Cardiac muscle cell (in vitro differentiated cells and primary cell): Measurements from ENCODE around the gene ADRA2C. TPM values are rescaled to one million over a fixed set of nuclear protein-coding genes. Genes with fewer than 3 reads are reported as not detected.

Experiments used
- DNase-seq, 2 donors: peaks; one replicate each; pipeline versions ENCODE4 v3.0.0 to v3.0.0-alpha.2; 2010 to 2017; ENCODE audit warnings: low read depth in 1 of 2, low spot score in 1 of 2
- H3K27ac ChIP-seq: fragments of 200-600 bp; sonication (generic); 2 replicates; pipeline ENCODE4 v1.5.1; 2016
- H3K27me3 ChIP-seq: fragments of 200-600 bp; sonication (generic); 2 replicates; pipeline ENCODE4 v1.6.0; 2016; ENCODE audit warnings: control low read depth
- H3K36me3 ChIP-seq: fragments of 200-600 bp; sonication (generic); 2 replicates; pipeline ENCODE4 v1.5.1; 2016; ENCODE audit warnings: control low read depth
- H3K4me1 ChIP-seq: fragments of 200-600 bp; sonication (generic); 2 replicates; pipeline ENCODE4 v1.8.1; 2017; ENCODE audit warnings: low read depth, mild to moderate bottlenecking, mixed run types
- H3K4me3 ChIP-seq: fragments of 200-600 bp; sonication (generic); 2 replicates; pipeline ENCODE4 v1.5.1; 2016; ENCODE audit warnings: mild to moderate bottlenecking
- H3K9me3 ChIP-seq: fragments of 200-600 bp; sonication (generic); 2 replicates; pipeline ENCODE4 v1.5.1; 2017; ENCODE audit warnings: low read depth, mild to moderate bottlenecking, control low read depth
- CTCF ChIP-seq: IDR thresholded peaks from 2 replicates; pipeline ENCODE4 v1.5.1; 2012; ENCODE audit warnings: low read depth, mild to moderate bottlenecking, low read length
- polyA plus RNA-seq: library from polyadenylated mRNA; unstranded; fragments of >200 nt; fragmentation: Nextera tagmentation; extraction: Ambion mirVana; gene quantifications from 2 replicates; pipeline ENCODE4 v1.2.1, GENCODE V29; 2016
- total RNA-seq: library from RNA; depleted of rRNA; stranded (reverse); fragments of >200 nt; gene quantifications from 2 replicates; pipeline ENCODE4 v1.2.3, GENCODE V29; 2016

ADRA2C gene
- total and polyA plus RNA-seq, 2 experiments from 2014 or later, result 8.5 to 8.6 TPM

- no peak for TF ChIP-seq CTCF
- H3K9me3 ChIP-seq, result no peaks in the 10 kb centered on the region
- DNase-seq, result no peak
- no peaks in the 10 kb centered on the region for H3K4me1 ChIP-seq
- no peak overlapping the region for H3K4me3 ChIP-seq
- peaks cover 13% of the 10 kb centered on the region for H3K27me3 ChIP-seq
- no peak overlapping the region for H3K27ac ChIP-seq
- no peaks in the 10 kb centered on the region for H3K36me3 ChIP-seq
These were observed 12.3 kb upstream of the ADRA2C start for GRCh38 chr4:3753726-3754412.

DNA sequence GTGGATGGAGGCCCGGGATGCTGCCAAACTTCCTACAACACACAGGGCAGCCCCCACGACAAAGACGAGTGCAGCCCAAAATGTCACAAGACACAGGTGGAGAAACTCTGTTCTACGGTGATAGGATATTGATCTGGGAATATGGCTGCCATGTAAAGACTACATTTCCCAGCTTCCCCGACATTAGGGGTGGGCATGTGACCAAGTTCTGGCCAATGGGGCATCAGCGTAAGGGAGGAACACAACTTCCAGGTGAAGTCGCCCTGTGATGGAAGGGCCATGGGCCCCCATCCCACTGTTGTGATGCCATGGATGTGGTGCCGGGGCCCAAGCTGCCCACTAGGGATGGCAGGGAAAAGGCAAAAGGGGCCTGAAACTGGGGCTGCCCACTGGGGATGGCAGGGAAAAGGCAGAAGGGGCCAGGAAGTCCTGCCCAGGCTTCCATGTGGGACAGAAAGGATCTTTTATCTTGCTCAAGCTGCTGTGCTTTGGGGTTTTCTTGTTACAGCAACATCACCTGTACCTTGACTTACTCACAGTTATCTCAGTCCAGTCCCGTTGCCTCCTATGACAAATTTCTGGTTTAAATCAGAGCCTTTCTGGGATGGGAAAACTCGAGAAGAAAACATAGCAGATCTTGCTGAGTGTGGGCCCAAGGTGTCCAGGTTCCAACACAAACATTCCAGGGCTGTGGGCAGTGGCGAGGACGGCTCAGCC lies 9.7 kb upstream of the ADRA2C start:
- H3K27me3 ChIP-seq, result peaks cover 7% of the 10 kb centered on the region
- H3K4me3 ChIP-seq, result no peak overlapping the region
- H3K36me3 ChIP-seq, result no peaks in the 10 kb centered on the region
- no peak overlapping the region for H3K27ac ChIP-seq
- DNase-seq, result no peak
- no peaks in the 10 kb centered on the region for H3K9me3 ChIP-seq
- no peak for TF ChIP-seq CTCF
- H3K4me1 ChIP-seq, result no peaks in the 10 kb centered on the region

- no peaks in the 10 kb centered on the region for H3K27me3 ChIP-seq
These were observed 6.9 kb upstream of the ADRA2C start for GRCh38 chr4:3759236-3759635.

GRCh38 chr4:3760346-3760745 lies 5.8 kb upstream of the ADRA2C start:
- no peaks in the 10 kb centered on the region for H3K4me1 ChIP-seq
- H3K36me3 ChIP-seq, result no peaks in the 10 kb centered on the region
- peaks cover 6% of the 10 kb centered on the region for H3K27me3 ChIP-seq
- no peaks in the 10 kb centered on the region for H3K9me3 ChIP-seq
- TF ChIP-seq CTCF, result no peak
- no peak overlapping the region for H3K4me3 ChIP-seq
- no peak overlapping the region for H3K27ac ChIP-seq
- DNase-seq, result no peak

More at GRCh38 chr4:3759236-3759635, 6.9 kb upstream of the ADRA2C start:
- no peak overlapping the region for H3K27ac ChIP-seq
- H3K4me1 ChIP-seq, result no peaks in the 10 kb centered on the region
- no peak overlapping the region for H3K4me3 ChIP-seq
- no peaks in the 10 kb centered on the region for H3K36me3 ChIP-seq
- TF ChIP-seq CTCF, result no peak
- H3K9me3 ChIP-seq, result no peaks in the 10 kb centered on the region
- DNase-seq, result no peak

- no peak for TF ChIP-seq CTCF
- Histone ChIP-seq H3K36me3 (no peaks in the 10 kb centered on the region), H3K4me1 (no peaks in the 10 kb centered on the region), H3K9me3 (no peaks in the 10 kb centered on the region), H3K27ac (no peak overlapping the region), H3K27me3 (peaks cover 6% of the 10 kb centered on the region), H3K4me3 (no peak overlapping the region)
- no peak for DNase-seq
These were observed 5.3 kb upstream of the ADRA2C start for GRCh38 chr4:3760841-3761240.
